HG03095 (cell line): ENCODE results near the gene ROBO1.
"Not testable (repeated sequence)": the region's sequence is repeated elsewhere in the genome, so short reads cannot be mapped to it uniquely, and the experiment has no call there.

Source experiments
- ATAC-seq: cut with Tn5 transposase; IDR thresholded peaks from one replicate; pipeline ENCODE4 v1.9.1; 2021; ENCODE audit warnings: moderate library complexity; ENCODE audit not compliant: unreplicated experiment

ROBO1 gene

DNA sequence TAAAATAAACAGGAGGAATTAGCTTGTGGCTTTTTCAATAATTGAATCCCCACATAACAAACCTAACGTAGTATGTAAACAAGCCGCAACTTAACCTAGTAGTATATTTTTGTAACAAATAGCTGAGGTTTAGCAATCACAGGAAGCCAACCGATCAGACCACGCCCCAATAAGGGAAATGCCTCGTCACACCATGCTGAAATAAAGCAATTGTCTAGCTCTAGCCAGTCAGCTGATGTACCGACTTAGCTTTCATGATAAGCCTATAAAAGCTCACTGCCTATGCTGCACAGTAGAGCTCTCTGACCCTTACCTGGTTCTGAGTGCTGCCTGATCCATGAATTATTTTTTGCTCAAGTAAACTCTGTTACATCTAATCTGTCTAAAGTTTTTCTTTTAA, 208.9 kb downstream of the ROBO1 start:
- no peak for ATAC-seq

DNA sequence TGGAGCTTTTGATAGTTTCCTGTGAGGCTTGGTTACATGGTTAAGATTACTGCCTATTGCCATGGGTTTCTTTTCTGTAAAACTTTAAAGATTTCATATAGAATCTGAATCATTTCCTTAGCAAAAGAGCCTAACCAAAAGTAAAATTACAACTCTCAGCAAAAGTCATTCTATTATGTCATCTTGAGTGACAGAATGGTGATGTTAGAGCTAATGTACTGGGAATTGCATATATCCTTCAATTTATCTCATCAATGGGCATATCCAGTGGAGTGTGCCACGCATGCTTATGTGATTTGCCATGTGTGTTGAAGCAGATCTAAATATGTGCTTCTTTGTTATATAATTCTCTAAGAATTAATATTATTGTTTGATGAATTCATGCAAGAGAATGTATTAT, 212.1 kb downstream of the ROBO1 start:
- no peak for ATAC-seq

GRCh38 chr3:79551997-79552396, 215.8 kb downstream of the ROBO1 start:
- no peak for ATAC-seq

- no peak for ATAC-seq
Measured at GRCh38 chr3:79551321-79551892, 216.4 kb downstream of the ROBO1 start.

DNA sequence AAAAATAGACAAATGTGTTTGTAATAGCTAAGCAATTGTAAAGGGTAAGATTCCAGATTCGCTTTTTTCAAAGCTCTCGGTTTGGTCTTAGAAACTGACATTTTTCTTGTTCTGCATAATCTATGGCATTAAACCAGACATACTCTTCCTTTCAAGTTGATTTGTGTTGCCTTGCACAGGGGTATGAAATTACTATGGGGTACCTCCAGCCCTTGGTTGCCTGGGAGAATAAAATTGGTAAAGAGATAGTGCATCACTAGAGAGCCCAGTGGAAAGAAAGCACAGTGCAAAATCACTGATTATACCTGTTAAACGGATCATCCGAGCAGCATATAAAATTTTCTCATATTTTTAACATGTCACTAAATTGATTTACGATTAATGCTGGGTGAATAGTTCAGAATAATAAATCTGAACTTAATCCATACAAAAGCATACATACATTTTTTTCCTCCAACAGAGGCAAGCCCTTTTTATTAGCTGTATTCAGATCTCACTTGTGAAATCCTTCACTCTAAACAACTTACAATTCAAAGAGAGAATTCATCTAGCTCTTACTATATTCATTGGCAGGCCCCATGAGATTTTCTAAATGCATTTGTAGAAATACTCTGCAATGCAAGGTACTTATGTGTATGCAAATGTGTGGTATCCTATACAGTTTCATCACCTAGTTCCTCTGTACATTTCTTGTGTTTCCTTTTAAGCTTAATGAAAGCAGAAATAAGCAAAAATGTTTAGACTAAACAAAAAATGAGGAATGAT, 224.4 kb downstream of the ROBO1 start:
- no peak for ATAC-seq

- no peak for ATAC-seq
Measured at GRCh38 chr3:79534727-79535126, 233.1 kb downstream of the ROBO1 start.

DNA sequence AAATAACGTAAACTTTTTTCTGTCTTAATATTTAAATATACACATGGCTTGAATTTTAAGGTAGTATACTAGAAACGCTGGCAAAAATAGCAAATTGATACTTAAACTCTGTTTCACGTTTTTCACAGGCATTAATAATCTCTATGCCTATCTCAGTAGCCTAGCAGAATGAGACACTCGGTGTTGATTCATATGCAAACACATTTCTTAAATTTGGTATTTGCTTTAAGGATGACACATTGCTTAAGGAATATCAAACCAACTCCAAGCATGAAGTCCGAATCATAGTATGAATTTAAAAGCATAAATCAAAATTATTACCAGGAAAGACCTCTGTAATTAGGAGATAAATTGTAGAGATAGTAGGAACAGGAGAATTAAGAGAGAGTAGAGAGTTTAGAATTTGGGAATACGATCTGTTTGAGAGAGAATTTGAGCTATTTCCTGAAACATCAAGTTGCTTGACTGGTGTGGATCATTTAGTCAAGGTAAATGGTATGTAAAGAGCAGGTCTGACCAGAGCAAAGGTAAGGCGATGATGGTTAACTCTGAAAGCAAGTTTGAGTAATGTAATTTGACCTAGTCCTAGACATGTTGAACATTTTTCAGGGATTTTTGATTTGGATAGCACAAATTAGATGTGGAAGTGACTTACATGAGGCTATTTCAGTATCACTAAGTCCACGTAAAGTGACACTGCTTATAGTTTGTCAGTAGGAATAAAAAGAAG, 236.1 kb downstream of the ROBO1 start:
- no peak for ATAC-seq

DNA sequence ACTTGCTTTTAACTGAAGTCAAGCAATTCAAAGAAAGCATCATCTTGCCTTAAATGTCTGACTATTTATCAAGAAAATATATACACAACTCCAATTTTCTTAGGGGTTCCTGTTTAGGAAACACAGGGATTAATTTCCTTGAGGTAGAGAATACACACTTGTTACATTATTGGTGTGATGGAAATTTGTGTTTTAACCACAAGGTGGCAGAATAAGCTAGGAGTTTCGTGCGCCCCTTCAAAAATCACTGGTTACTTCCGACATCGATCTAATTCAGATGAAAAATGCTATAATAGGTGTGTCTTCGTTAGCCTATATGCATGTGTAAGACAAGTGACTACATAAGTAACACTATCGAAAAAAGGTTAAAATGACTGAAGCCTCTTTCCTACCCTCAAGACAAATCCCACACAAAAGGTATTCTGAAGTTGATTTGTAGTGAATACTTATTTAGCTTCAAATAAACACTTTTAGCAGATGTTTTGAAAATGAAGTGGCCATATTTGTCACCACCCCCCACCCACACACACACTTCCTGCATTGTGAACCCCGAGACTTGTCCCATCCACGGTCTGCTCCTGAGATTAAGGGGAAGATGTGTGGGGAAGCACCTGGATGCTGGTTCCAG, 246.5 kb downstream of the ROBO1 start:
- ATAC-seq, result peak; percentile 76

- no peak for ATAC-seq
Measured at GRCh38 chr3:79517766-79518413, 249.9 kb downstream of the ROBO1 start.

DNA sequence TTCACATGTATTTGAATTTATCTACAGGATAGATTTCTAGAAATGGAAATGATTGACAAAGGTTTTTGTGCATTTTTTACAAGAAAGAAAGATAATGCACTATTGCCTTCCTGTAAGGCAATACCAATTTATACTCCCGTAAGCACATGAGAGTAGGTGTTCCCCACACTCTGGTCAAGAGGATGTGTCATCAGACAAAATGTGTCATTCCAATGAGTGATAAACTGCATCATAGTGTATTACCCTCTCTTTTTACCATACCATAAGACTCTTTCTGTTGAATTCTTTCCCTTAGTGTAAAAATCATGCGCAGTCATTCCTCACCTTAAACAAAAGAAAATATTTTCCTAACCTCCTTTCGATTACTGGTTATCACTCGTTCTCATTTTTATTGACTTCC, 251.0 kb downstream of the ROBO1 start:
- no peak for ATAC-seq

GRCh38 chr3:79515072-79515471, 252.7 kb downstream of the ROBO1 start:
- no peak for ATAC-seq

GRCh38 chr3:79514069-79514468, 253.7 kb downstream of the ROBO1 start:
- ATAC-seq, result no peak

DNA sequence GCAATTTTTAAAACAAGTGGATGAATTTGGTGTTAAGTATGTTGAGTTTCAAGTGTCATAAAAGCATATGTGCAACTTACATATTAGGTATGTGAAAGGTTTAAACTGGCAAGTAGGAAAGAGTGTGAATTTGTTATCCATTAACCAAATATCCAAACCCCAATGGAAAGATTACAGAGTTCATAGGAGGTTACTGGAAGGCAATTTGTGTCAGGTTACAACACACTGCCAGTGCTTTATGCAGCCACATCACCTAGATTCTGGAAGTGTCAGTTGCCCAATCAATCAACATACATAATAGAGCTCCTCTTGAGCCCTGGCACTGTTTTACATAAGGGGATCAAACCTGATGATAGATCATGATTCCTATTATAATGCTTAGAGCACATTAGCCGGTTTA, 261.0 kb downstream of the ROBO1 start:
- ATAC-seq, result no peak

GRCh38 chr3:79502216-79502681, 265.5 kb downstream of the ROBO1 start:
- ATAC-seq, result not testable (repeated sequence)

GRCh38 chr3:79497447-79498111, 270.2 kb downstream of the ROBO1 start:
- no peak for ATAC-seq

GRCh38 chr3:79491029-79491641, 276.7 kb downstream of the ROBO1 start:
- no peak for ATAC-seq

GRCh38 chr3:79490165-79491028, 277.4 kb downstream of the ROBO1 start:
- no peak for ATAC-seq

DNA sequence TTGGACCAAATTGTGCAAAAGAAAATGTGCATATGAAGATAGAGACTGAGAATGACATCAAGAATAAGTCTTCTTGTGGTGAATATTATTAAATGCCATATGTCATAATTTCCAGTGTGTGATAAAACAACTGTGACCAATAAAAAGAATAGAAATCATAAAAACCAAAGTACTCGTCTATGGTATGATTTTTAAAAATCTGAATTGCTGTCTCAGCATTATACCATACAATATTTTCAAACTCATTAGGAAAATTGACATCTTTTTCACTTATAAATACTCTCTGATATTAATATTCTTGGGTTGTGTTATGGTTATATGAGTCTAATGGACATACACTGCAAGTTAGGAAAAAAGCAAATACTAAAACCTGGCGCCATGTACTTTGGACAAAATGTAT, 279.4 kb downstream of the ROBO1 start:
- ATAC-seq, result no peak

DNA sequence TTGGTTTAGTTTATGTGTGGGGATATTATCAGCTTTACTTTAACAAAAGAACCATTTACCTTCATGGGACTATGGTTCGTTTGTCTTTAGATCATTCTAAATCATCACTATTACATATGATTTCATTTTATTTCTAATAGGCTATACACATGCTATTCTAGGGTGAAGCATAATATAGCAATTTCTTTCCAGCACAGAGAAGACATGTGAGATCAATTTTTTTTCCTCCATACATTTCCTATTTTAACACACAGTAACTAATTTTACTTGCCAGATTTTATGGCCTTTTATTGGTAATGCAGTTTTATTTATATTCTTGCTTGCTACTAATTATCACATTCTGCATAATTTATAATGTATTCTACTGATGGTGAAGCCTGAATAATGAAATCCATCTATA, 287.1 kb downstream of the ROBO1 start:
- ATAC-seq, result no peak
